K562 (cell line): Measurements from ENCODE around the gene OOSP3. TPM values are rescaled to one million over a fixed set of nuclear protein-coding genes. Genes with fewer than 3 reads are reported as not detected.
"Not testable (repeated sequence)": the region's sequence is repeated elsewhere in the genome, so short reads cannot be mapped to it uniquely, and the experiment has no call there.

Experiments
- ATAC-seq: fragments of 200-7000 bp; cut with Tn5 transposase; 3 replicates; pipeline ENCODE4 v1.9.1; 2020; ENCODE audit warnings: moderate library complexity
- BruUV-seq: library from RNA; stranded (reverse); fragments of 400-500 nt; replicated peaks from 2 replicates; lab custom pipeline; 2021; lab: Mats Ljungman, UMichigan
- CTCF ChIA-PET: fragments of 300-600 bp; formaldehyde crosslinking; extraction: SDS; loops from one replicate; lab custom pipeline; 2021; ENCODE audit warnings: low intra/inter-chr PET ratio; lab: Yijun Ruan, JAX
- POLR2A ChIA-PET: fragments of 300-600, 350-650 bp; sonication (Branson Sonifier 250); formaldehyde crosslinking; extraction: SDS; loops from one replicate; lab custom pipeline; 2021; ENCODE audit warnings: antibody characterized with exemption, inconsistent platforms; lab: Yijun Ruan, JAX
- DNase-seq, 4 experiments: peaks; one replicate each; pipeline versions ENCODE4 v3.0.0 to v3.0.0-alpha.2; 2011 to 2018; ENCODE audit warnings: low spot score in 3 of 4, mixed read lengths in 3 of 4; ENCODE audit errors: extremely low read depth in 1 of 4
- FAIRE-seq: peaks from 2 replicates; lab custom pipeline; 2011; peaks lifted over from hg19 to GRCh38; lab: Jason Lieb, UNC
- H2AFZ ChIP-seq: 2 replicates; pipeline ENCODE4 v1.6.0; 2011; ENCODE audit warnings: low read depth, low read length, control low read depth, inconsistent platforms
- H3K27ac ChIP-seq: fragments of 200-600 bp; 3 replicates; pipeline ENCODE4 v1.8.0; 2011; ENCODE audit warnings: low read depth, mild to moderate bottlenecking, control low read depth, inconsistent platforms, low read length, moderate library complexity, mixed read lengths; ENCODE audit errors: extremely low read depth
- H3K27me3 ChIP-seq, 2 experiments: fragments of 300-600 bp in 1 of 2; 2 replicates in 1 of 2; 3 replicates in 1 of 2; pipeline versions ENCODE4 v1.6.0 to v1.8.0; 2011; ENCODE audit warnings: inconsistent platforms in 2 of 2, low read length in 2 of 2, mild to moderate bottlenecking in 1 of 2, mixed read lengths in 1 of 2, moderate library complexity in 1 of 2; ENCODE audit not compliant: control insufficient read depth in 2 of 2, insufficient read depth in 2 of 2
- H3K36me3 ChIP-seq: fragments of 300-600 bp; 3 replicates; pipeline ENCODE4 v1.8.0; 2011; ENCODE audit warnings: mild to moderate bottlenecking, low read length, inconsistent platforms; ENCODE audit not compliant: control insufficient read depth, insufficient read depth
- H3K4me1 ChIP-seq, 2 experiments: fragments of 200-600 bp in 1 of 2; replicated peaks in 1 of 2; 2 replicates in 1 of 2; 3 replicates in 1 of 2; pipeline versions ENCODE4 v1.5.1 to v1.8.0; 2011; ENCODE audit warnings: inconsistent platforms in 2 of 2, low read length in 2 of 2, mild to moderate bottlenecking in 1 of 2, mixed read lengths in 1 of 2, moderate library complexity in 1 of 2; ENCODE audit not compliant: control insufficient read depth in 2 of 2, insufficient read depth in 2 of 2
- H3K4me2 ChIP-seq: 2 replicates; pipeline ENCODE4 v1.6.1; 2011; ENCODE audit warnings: low read length, control low read depth, inconsistent platforms, mixed read lengths; ENCODE audit not compliant: insufficient read depth
- H3K4me3 ChIP-seq: fragments of 200-600 bp; sonication (generic), shearing (Covaris generic); 2 replicates; pipeline ENCODE4 v1.5.1; 2016; ENCODE audit warnings: control low read depth, inconsistent platforms
- H3K79me2 ChIP-seq: fragments of 200-600 bp; 3 replicates; pipeline ENCODE4 v1.8.0; 2011; ENCODE audit warnings: low read length, inconsistent platforms; ENCODE audit not compliant: control insufficient read depth, insufficient read depth
- H3K9ac ChIP-seq, 2 experiments: 2 replicates each; pipeline versions ENCODE4 v1.6.0 to v1.6.1; 2011; ENCODE audit warnings: low read depth in 2 of 2, low read length in 2 of 2, control low read depth in 1 of 2, inconsistent platforms in 1 of 2, mild to moderate bottlenecking in 1 of 2, mixed read lengths in 1 of 2; ENCODE audit not compliant: insufficient read depth in 1 of 2
- H3K9me1 ChIP-seq: one replicate; pipeline ENCODE4 v1.6.0; 2011; ENCODE audit warnings: inconsistent platforms, mild to moderate bottlenecking, low read length, moderate library complexity; ENCODE audit not compliant: control insufficient read depth, insufficient read depth
- H3K9me3 ChIP-seq: replicated peaks from 2 replicates; pipeline ENCODE4 v1.5.1; 2011; ENCODE audit warnings: low read depth, low read length, inconsistent platforms; ENCODE audit not compliant: control insufficient read depth, insufficient read depth
- H4K20me1 ChIP-seq: replicated peaks from 2 replicates; pipeline ENCODE4 v1.6.1; 2011; ENCODE audit warnings: low read length, inconsistent platforms, mixed read lengths; ENCODE audit not compliant: control insufficient read depth, insufficient read depth
- BCOR ChIP-seq: fragments of 450-650 bp; IDR thresholded peaks from 2 replicates; pipeline ENCODE4 v1.6.1; 2016
- ZNF121 ChIP-seq: sonication (generic); formaldehyde crosslinking; conservative IDR thresholded peaks from 2 replicates; pipeline ENCODE4 v1.8.0; 2022; ENCODE audit warnings: missing genetic modification reagents
- WGBS: fragments of 100-300 bp; shearing (Covaris generic); methylation state at CpG from one replicate; pipeline ENCODE4 v1.1.6; 2016; ENCODE audit warnings: low coverage, mixed read lengths; ENCODE audit not compliant: insufficient coverage; ENCODE audit errors: missing lambda C conversion rate; 5-methylcytosine and 5-hydroxymethylcytosine counted together
- in situ Hi-C: fragments of 300-500 bp; cut with MboI; formaldehyde crosslinking; loops from 4 replicates; pipeline ENCODE4 v1.15.0; 2018; ENCODE audit warnings: inconsistent platforms, mixed read lengths
- intact Hi-C: fragments of 100-400 bp; cut with micrococcal nuclease; formaldehyde crosslinking; loops from 2 replicates; pipeline ENCODE4 v1.14.2; 2022
- polyA plus RNA-seq, 8 experiments: library from polyadenylated mRNA; depleted of rRNA in 4 of 8; stranded (reverse) in 5 of 8; unstranded in 3 of 8; fragments of >200 nt; fragmentation: Nextera tagmentation in 2 of 8; fragmentation: Illumina TruSeq in 1 of 8; extraction: Ambion mirVana in 2 of 8; extraction: Trizol in 1 of 8; gene quantifications; 2 replicates each; pipeline versions ENCODE4 v1.2.1 to v1.2.3, GENCODE V29; 2011 to 2014; ENCODE audit warnings: inconsistent platforms in 1 of 8, missing spikeins in 1 of 8
- total RNA-seq, 7 experiments: library from RNA; depleted of rRNA in 6 of 7; stranded (reverse); fragments of >200 nt in 6 of 7; fragmentation: Illumina TruSeq in 2 of 7; extraction: Trizol in 2 of 7; gene quantifications; 2 replicates each; pipeline versions ENCODE4 v1.2.1 to v1.2.3, GENCODE V29; 2011 to 2021; ENCODE audit warnings: low replicate concordance in 1 of 7
- TF ChIP-seq, protein P1 (sequence below), 3 experiments: fragments of 200-800 bp in 1 of 3; sonication (Bioruptor generic) in 1 of 3; sonication (generic) in 1 of 3; formaldehyde crosslinking in 1 of 3; IDR thresholded peaks; 2 replicates each; pipeline versions ENCODE4 v1.6.1 to v1.8.0; 2016 to 2022; ENCODE audit warnings: mild to moderate bottlenecking in 2 of 3, missing compliant biosample characterization in 2 of 3, missing genetic modification characterization in 2 of 3, missing genetic modification reagents in 1 of 3

The OOSP3 gene
- total and polyA plus RNA-seq, 9 of the 15 experiments (the other 6 are each of a cell fraction or from before 2014, with no cell fraction given) = 0.09 to 0.32 (median 0.15) TPM; not detected in 6

DNA sequence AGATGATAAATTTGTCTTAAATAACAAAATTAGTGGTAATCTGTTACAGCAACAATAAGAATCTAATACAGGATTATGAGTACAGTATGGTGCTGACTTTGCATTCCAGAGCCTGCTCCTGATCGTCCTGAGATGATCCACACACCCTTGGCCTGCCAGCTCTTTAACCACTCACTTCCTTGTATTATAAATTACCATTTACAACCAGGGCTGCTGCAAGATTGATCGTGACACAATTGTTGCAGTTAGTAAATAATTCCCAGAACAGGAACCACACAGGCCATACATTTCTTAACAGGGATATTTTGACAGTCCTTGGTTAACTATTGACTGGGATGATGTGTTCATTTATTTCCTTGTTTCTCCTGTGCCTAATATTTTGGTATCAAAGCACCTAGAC lies 29.5 kb upstream of the OOSP3 start (continued):
- TF ChIP-seq, protein P1, sequence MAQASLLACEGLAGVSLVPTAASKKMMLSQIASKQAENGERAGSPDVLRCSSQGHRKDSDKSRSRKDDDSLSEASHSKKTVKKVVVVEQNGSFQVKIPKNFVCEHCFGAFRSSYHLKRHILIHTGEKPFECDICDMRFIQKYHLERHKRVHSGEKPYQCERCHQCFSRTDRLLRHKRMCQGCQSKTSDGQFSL (CRISPR knock-in tag; IDR thresholded peaks at IDR 0.05) = no peak
- TF ChIP-seq, protein P1 (tag; IDR thresholded peaks at IDR 0.05) = no peak

DNA sequence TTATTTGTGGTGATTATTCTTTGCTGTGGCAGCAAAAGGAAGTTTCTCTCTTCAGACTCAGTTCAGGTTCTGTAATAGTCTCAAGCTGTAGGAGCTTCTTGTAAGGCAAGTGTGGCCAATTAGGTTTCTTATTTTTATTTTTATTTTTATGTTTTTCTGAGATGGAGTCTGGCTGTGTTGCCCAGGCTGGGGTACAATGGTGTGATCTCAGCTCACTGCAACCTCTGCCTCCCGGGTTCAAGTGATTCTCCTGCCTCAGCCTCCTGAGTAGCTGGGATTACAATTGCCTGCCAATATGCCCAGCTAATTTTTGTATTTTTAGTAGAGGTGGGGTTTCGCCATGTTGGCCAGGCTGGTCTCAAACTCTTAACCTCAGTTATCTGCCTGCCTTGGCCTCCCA lies 29.0 kb upstream of the OOSP3 start:
- H3K79me2 ChIP-seq, ATAC-seq, intact Hi-C loops, H3K9me1 ChIP-seq, H3K4me2 ChIP-seq, CTCF ChIA-PET, BruUV-seq, FAIRE-seq, H4K20me1 ChIP-seq, H3K36me3 ChIP-seq, in situ Hi-C loops, H3K4me3 ChIP-seq, H3K9ac ChIP-seq, H3K9me3 ChIP-seq, DNase-seq, H3K27me3 ChIP-seq: not testable (repeated sequence)
- peaks cover 4 to 33% of the 10 kb centered on the region in 2 experiments; a peak in 3 of 5 replicates for H3K4me1 ChIP-seq
- TF ChIP-seq BCOR (peak; percentile 77), ZNF121 (CRISPR knock-in tag) (peak; percentile 54; the same call in 1 of the 2 replicates)
- POLR2A ChIA-PET = interaction anchor here (1.2 kb wide), 1 partner anchor 51 kb away, joined by 3 read pairs; no protein-coding TSS in a partner anchor
- H3K27ac ChIP-seq = peak overlapping the region; percentile 33; the same call in 2 of the 3 replicates
- peak overlapping the region; percentile 78 for H2AFZ ChIP-seq
- 100% methylated on average over 2 of the region's 2 CpGs for WGBS
